ENCODE data around the gene MORC2.
A peak's percentile ranks its signal among the peaks of the same experiment; 100 is the strongest.

GRCh38 chr22:30947816-30948454 is 20.6 kb downstream of the MORC2 start:
- TF ChIP-seq EZH2 (IDR thresholded peaks at IDR 0.05; ENCODE audit: low read length) (no peak), CTCF (optimal IDR thresholded peaks at IDR 0.05 in 1 of 3, IDR thresholded peaks at IDR 0.05 in 1 of 3, conservative IDR thresholded peaks at IDR 0.05 in 1 of 3; ENCODE audit: extremely low read depth in 1 of 3, insufficient read depth in 2 of 3, low read length in 3 of 3) (peak in 2 of 3 experiments; percentile 47 to 64)
